GM19240 (cell line): ENCODE data around the gene ZEB2.

ENCODE experiments used
- DNase-seq: peaks from one replicate; pipeline ENCODE4 v3.0.0; 2011; ENCODE audit warnings: low spot score; ENCODE audit not compliant: insufficient read length

ZEB2 gene

GRCh38 chr2:144529841-144530240 lies 9.9 kb upstream of the ZEB2 start:
- no peak for DNase-seq

DNA sequence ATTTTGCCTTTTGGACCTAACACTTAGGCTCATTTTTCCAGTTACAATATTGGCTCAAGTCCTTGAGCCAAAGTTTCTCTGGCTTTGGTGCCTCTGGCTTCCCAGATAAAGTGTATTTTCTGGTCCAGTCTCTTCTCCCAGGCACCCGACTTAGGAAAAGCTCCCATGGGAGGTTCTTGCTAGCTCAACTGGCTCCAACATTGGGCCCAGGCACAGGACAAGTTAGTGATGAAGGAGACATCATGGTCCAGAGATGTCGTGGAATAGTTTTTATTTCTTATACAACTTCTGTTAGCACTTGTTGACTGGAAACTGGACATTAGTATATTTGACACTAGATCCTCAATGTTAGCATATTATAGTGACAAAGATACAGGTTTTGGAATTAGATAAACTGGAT lies 8.2 kb upstream of the ZEB2 start:
- DNase-seq = no peak

- DNase-seq = no peak
Observed at GRCh38 chr2:144526831-144527230, 6.9 kb upstream of the ZEB2 start.

GRCh38 chr2:144524118-144525009 lies 4.4 kb upstream of the ZEB2 start:
- DNase-seq = no peak

- DNase-seq = no peak
Observed at GRCh38 chr2:144523596-144524117, 3.7 kb upstream of the ZEB2 start.

GRCh38 chr2:144522897-144523595 lies 3.1 kb upstream of the ZEB2 start:
- no peak for DNase-seq

DNA sequence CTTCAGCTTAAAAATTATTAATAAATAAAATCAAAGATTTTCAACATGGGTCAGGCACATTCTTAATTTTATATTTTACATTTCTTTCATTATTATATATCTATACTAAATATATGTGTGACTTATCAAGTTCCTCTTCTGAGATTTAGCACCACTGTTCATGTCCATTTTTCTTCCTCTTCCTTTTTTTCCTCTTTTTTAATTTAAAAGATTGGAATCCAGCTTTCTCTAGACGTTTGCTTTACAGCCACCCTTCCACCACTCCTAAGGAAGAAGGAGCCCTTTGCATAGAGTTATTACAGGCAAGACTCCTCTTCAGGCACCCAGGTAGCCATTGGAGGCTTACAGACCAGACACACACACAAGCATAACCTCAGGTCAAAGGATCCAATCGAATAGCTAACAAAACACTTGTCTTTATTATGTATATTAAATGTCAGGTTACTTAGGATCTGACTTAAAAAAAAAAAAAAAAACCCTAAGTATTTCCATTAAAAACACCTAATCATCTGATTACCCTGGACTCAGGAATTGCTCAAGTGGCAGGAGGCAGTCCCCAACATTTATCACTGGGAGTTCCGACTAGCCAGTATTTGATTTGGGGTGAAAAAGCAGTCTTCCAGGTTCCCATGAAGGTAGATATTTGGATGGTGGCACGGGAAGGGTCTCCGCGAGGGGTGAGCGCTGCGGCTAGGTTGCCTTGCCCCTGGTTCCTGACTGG lies 2.4 kb upstream of the ZEB2 start:
- no peak for DNase-seq

DNA sequence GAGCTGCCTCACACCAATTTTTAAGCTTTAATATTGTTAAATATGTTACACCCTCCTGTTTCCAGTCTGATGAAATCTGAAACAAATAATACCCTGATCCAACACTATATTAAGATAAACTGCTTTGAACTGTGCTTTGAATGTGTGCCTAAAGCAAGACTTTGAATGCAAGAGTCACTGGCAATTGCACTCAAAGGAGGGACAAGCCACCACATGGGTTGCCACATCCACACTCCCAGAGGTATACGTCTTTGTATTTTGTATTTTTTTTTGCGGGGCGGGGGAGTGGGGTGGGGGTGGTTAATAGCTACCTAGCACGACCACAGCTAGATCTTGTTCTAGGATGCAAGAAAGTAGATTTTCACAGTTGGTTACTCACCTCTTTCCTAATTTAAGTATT lies 1.8 kb upstream of the ZEB2 start:
- DNase-seq = no peak

DNA sequence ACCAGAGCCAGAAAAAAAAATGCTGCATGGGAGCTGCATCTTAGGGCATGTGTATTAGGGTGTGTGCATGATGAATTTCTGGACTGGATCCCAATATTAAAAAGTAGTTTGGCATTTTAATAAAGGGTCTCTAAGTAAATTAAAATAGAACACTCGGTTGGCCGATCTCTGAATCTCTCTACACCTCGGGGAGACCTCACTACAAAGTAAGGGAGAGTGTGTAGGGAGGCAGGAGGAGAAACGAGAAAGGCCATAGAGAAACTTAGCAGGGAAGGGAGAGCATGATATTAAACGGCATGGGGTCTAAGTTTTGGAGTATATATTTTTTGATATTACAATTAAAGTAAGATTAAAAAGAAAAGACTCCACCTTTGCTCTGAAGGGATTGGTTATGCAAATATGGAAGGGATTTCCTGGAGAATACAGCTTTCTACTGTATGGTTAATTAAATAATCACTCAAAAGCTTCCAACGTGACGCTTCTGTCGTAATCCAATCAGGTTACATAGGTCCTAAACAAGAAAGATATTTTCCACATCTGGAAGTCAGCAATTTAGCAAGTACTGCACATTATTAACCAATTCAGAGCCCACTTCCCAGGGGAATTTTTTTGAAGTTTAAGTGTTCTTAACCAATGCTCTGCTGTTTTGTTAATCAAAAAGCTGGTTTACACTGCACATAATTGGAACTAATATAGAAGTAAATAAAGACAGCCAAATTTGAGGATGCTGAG lies 1.0 kb upstream of the ZEB2 start:
- no peak for DNase-seq

DNA sequence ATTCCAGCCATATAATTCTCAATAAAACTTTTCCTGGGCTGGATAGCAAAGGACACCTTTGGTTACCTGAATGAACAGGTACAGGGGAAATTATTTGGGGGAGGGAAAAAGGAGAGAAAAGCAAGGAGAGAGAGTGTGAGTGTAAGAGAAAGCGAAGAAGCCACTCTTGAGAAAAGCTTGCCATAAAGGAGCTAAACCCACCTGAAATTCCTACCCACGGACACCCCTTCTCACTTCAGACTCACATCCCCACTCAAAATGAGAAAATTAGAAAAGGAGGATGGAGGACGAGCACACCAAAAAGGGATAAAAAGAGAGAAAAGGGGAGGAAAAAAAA lies 354 bp downstream of the ZEB2 start:
- no peak for DNase-seq

GRCh38 chr2:144518748-144519596 lies 947 bp downstream of the ZEB2 start:
- DNase-seq = no peak

- no peak for DNase-seq
Observed at GRCh38 chr2:144517866-144518747, 1.8 kb downstream of the ZEB2 start.

DNA sequence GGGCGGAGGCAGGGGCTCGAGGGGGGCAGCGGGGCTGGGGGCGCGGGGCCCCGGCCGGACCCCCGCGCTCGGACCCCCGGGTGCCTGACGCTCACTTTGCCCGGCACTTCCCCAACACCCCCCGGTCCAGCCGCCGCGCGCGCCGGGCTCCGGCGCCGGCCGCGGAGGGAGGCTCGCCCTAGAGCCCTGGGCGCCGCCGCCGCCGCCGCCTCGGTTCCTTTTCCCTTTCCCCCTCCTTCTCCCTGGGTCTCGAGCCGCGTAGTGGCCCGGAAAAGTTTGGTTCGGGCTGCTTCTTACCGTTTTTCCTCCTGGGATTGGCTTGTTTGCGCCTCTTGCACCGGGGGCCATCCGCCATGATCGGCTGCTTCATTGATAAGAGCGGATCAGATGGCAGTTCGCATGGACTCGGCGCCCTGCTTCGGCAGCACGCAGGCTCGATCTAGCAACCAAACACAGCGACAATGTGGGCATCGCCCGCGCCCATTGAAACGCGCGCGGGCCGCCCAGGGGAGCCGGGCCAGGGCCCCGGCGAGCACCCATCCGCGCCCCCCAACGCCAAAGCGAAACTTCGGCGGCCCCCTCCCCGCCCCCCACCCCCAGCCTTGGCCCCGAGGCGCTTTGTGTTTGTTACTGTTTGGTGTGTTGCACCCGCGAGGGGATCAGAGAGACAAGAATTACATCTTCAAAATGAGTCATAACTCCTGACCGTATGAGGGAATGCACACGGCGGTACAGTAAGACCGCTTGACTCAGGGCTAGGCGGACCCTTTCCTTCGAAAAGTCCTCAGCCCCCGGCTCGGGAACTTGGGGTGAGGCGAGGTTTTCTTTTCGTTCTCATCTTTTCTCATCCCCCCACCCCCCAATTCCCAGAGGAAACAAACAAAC lies 2.7 kb downstream of the ZEB2 start:
- DNase-seq = peak; percentile 23

GRCh38 chr2:144516411-144516980 lies 3.4 kb downstream of the ZEB2 start:
- no peak for DNase-seq

- no peak for DNase-seq
Observed at GRCh38 chr2:144515696-144516410, 4.1 kb downstream of the ZEB2 start.

DNA sequence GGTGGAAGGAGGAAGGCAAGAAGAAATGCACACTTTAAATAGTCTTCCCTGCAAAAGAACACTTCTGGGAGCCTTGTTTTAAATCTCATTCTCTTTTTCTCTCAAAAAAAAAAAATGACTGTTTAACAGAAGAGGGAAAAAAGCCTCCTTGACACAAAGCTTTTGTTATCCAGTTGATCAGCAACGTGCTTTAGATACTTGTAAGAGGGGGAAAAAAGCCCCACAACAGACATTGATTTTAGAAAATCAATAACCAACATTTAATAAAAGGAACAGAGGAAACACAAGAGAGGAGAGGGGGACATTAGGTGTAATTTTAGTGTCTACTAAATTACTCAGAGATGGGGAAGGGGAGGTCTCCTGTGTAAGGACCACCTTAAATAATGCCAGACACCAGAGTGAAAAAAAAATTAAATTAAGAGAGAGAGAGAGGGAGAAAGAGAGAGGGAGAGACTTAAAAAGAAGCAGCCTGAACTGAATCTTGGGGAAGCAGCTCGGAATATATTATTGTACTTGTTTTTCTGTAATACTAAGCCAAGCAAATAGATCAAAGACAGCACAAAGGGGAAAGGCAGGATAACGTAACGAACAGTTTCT lies 4.7 kb downstream of the ZEB2 start:
- DNase-seq = no peak

DNA sequence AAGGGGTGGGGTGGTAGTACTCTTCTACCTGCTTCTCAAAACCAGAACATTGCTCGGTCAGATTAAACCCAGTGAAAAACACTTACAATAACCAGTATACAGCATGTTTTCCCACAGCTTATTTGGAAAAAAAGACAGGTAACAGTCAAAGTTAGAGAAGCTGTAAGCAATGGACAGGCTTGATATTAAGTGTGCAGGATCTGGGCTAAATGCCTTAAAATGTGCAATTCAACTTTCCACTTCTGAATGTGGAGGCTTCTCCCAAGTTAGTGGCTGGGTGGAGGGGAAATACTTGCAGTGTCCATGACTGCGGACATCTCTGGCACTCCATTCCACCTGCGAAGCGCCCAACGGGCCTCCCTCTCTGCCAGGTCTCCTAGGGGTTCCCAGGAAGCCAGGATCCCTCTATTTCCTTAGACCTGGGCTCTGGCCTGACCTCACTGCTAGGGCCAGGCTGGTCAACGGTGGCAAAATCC lies 5.3 kb downstream of the ZEB2 start:
- no peak for DNase-seq
